GM08714 (cell line): Measurements from ENCODE around the gene HOXB1.

ENCODE experiments used
- H3K4me3 ChIP-seq: fragments of 200-500 bp; sonication (Bioruptor generic); 2 replicates; pipeline ENCODE4 v1.5.1; 2014; ENCODE audit warnings: mild to moderate bottlenecking, low read length, inconsistent platforms
- ZNF274 ChIP-seq: IDR thresholded peaks from 2 replicates; pipeline ENCODE4 v1.6.1; 2012; ENCODE audit warnings: mild to moderate bottlenecking, low read depth, low read length

HOXB1 gene

DNA sequence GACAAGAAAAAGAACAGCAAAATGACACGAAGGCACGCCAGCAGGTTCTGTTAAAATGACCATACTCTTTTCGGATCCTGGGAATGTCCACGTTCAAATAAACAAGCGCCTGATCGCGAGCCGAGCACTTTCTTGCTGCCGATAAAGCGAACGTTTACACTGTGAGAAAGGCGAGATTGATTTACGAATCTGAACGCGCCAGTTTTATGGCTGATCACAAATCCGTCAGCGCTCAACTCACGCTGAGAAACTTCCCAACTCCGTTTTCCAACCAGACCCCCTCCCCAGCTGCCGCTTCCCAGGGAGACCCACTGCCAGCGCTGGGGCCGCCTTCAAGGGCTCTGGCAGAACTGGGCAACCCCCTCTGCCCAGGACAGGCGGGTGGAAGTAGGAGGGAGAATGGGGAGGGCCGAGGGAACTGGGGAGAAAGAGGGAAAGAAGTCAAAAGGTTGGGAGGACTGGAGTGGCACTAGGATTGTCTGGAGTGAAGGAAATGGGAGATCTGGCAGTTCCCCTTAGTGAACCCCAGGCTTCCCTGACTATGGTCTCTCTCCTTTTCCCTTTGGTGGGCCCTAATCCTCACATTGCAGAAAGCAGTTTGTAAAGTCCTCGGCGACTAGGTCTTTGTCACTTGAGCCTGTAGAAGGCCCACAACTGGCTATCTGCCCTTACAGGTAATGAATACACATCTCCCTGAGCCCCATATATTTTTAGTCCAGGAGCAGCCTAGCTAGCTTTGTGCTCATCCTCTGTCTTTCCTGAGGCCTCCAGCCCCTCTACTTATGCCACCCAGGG is 40.4 kb upstream of the HOXB1 start:
- no peak for TF ChIP-seq ZNF274
- no peak overlapping the region for H3K4me3 ChIP-seq

DNA sequence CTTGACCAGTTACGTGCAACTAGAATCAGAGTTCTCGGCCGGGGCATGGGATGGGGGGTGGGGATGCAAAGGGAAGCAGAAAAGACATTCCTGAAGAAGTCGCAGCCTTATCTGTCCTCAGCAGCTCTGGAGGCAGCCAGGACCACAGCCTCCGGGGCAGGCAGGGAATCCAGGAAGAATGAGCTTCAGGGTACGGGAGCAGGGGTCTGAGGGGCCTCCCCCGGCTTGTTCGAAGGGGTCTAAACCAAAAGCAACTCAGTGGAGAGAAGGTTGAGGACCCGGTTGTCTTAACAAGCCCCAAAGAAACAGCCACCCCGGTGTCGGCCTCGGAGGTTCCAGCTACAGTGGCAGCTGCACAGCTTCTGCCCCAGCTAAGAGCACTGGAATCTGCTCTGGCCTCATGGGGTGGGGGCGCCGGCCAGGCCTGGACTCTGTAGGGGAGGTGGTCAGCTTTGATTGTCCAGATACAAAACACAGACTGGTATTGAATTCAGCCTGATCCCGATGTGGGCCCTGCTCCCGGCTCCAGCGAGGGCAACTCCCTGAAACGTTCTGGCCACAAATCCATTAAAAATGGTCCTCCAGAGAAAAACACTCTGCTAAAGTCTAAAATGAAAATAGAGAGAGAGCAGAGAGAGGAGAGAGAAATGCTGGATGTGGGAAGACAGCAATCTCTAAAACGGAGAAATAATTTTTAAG is 39.7 kb upstream of the HOXB1 start:
- no peak for TF ChIP-seq ZNF274
- H3K4me3 ChIP-seq = no peak overlapping the region

DNA sequence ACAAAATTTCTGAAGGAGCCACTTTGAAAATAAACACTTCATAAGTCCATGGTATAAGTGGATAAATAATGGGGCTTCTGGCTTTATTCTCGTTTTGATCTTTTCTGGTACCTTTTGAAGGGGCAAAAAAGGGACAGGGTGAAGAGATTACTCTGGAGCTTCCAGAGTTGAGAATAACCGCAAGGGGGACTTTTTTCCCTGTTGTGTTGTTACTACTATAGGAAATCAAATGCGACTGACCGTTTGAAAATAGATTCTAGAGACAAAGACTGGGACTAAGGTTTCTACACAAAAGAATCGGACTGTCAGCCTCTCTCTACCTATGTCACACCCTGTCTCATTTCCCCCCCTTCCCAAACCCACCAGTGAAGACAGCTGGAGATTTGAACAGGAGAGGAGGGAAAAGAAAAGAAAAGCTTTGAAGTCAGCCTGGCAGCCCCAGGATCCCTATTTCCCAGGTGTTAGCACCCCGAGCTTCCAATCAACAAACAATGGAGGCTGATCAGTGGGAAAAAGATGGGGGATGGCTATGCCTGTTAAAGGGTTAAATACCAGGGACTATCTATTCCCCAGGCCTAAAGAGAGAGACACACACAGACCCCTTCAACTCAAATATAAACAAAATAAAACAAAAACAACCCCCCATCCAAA is 39.0 kb upstream of the HOXB1 start:
- no peak overlapping the region for H3K4me3 ChIP-seq
- TF ChIP-seq ZNF274 = no peak

DNA sequence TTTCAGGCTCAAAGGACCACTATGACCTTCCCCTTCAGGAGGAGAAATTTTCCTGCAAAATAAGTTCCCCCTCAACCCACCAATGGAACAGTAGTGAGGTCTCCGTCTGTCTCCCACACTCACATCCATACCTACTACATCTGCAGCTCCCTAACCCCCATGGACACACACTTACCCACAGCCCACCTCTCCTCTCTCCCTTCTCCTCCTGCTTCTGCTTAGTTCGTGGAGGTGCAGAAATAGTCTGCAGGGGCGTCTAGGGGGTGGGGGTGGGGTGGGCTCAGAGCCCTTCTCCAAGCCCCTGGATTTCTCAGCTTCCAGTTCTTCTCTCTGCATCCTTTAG is 38.4 kb upstream of the HOXB1 start:
- no peak for TF ChIP-seq ZNF274
- no peak overlapping the region for H3K4me3 ChIP-seq

DNA sequence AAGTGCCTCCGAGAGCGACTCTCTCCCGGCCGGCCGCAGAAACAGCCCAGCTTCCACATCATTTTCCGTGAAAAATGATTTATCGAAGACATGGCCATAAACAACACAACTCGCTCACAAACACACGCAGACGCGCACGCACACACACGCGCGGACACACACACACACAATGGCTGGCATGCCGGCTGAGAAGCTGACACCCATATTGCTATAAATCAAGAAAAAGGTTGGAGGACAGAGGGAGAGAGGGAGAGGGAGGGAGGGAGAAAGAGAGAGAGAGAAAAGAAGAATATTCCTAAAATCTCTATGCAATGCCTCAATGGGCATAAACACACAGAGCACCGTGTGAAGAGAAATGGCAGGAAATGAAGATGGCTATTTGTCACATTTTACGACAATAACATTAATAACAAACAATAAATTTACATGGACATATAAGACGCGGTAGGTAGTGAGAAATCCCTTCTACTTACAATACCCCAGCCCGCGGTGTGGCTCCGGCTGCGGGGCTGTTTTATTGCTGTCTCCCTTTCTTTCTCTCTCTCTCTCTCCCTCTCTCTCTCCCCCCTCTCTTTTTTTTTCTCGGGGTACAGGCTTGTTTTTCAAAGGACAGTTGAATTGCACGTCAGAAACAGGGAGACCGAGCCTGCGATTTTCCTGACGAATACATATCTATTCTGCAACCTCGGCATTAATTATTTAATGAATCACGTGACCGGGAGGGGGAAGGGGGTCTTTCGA is 37.9 kb upstream of the HOXB1 start:
- TF ChIP-seq ZNF274 = no peak
- H3K4me3 ChIP-seq = no peak overlapping the region

DNA sequence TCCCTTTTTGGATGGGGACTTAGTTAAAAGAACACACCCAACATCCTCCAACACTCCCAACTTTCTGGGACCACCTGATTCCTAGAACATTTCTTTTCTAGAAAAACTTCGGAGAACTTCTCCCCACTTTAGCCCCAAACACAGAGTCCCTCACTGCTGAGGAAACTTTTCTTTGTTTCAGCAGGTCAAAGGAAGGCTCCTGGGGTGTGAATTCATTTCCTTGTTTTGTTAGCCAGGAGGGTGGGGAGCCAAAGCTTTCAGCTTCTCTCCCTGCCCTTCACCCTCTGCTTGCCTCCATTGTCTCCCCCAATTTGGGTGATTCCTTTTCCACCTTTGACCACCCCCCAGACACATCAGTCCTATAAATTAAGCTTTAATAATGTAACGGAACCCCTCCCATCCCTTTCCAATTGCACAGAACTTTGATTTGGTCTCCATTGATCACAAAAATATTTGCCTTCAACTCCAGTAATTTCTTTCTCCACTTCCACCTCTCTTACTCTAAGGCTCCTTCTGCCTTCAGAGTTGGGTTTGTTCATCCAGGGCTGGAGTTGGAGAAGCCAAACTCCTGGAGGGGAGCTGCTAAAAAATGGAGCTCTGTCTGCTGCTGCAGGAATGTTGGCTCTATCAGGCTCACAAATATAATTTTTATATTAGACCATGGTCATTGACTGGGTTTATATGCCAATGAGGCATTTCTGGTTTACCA is 37.0 kb upstream of the HOXB1 start:
- no peak for TF ChIP-seq ZNF274
- no peak overlapping the region for H3K4me3 ChIP-seq

DNA sequence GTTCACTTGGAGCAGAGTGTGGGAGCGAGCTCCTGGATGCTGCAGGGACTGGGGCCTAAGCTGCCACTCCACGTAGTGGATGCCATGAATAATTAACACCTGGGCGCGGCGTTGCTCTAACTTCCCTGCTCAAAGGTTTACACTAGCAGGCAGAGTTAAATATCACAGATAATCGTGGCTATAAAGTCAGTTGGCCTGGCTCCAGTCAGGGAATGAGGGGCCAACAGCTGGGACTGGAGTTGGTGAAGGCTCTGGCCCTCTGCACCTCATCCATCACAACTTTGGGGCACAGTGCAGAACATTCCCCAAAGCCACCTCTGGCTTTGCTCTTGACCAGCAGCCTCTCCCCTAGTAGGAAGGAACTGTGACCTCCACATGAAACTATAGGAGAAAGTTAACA is 36.4 kb upstream of the HOXB1 start:
- no peak overlapping the region for H3K4me3 ChIP-seq
- TF ChIP-seq ZNF274 = no peak

DNA sequence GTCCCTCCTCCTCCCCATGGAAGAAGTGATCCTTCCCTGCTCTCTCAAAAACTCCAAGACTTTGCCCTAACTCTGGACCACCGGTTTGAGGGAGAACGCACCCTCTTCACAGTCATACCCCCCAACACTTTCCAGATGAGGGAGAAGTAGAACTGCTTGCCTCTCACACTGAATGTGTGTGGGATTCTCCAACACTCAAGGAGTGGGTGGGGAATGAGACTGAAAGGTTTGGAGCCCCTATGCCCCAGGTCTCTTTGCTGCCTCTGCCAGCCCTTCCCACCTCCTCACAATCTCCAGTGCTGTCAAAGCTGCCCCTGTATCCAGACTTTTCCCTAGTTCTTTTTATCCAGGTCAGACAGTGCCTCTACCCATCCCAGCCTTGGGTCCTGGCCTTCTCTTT is 35.9 kb upstream of the HOXB1 start:
- no peak for TF ChIP-seq ZNF274

DNA sequence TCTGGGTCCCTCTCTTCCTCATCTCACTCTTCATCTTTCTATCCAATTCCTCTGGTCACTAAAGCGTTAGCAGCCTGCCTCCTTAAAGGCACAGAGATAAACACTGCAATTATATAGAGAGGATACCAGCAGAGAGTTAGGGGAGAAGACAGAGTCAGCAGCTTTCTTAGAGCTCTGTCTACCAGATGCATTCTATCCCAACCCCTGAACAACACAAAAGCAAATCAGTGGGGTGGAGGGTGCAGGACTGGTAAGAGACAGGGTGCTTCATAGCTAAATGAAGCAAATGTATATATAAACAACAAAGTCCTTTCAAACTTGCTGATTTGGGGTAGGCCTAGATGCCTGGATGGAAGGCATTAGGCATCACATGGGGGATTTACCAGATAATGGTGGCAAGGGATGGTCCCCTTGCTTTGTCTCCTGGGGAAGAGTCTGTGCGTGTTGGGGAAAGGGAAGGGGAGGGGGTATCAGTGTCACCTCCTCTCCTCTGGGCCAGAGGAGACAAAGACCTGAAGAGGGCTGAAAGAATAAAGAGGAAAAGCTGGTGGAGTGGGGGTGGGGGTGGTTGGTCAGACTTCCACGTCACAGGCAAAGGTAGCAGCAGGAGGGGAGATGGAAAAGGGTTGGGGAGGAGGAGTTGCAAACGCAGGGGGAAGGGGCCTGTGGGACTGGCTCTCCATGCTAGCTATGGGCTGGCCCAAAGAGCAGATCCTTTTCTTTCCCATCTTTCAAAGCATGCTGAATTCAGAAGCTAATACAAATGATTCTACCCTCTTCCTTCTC is 35.3 kb upstream of the HOXB1 start:
- TF ChIP-seq ZNF274 = no peak

More for the DNA sequence above, 35.9 kb upstream of the HOXB1 start:
- no peak overlapping the region for H3K4me3 ChIP-seq

DNA sequence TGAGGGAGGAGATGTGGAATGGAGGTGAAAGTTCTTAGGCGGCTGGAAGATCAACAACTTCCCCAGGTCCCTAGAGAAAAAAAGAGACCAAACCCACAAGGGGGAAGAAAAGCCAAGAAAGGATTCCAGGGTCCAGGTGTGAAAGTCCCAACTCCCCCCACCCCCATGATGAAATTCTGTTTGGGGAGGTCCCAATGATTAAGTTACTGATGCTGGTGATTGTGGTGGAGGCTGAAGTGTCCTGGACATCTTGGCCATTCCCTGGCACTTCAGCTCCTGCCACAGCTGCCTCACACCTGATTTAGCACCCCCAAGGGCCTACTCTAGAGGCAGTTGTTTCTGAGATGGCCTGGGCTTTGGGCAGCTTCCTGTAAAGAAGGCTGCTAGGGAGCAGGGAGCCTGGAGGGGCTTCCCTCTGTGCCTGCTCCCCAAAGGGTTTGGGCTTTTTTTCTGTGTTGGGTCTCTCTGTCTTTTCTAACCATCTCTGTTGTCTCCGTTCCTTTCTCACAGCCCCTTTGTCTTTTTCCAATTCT is 34.3 kb upstream of the HOXB1 start:
- H3K4me3 ChIP-seq = no peak overlapping the region
- TF ChIP-seq ZNF274 = no peak

More for the DNA sequence above, 35.3 kb upstream of the HOXB1 start:
- H3K4me3 ChIP-seq = no peak overlapping the region

DNA sequence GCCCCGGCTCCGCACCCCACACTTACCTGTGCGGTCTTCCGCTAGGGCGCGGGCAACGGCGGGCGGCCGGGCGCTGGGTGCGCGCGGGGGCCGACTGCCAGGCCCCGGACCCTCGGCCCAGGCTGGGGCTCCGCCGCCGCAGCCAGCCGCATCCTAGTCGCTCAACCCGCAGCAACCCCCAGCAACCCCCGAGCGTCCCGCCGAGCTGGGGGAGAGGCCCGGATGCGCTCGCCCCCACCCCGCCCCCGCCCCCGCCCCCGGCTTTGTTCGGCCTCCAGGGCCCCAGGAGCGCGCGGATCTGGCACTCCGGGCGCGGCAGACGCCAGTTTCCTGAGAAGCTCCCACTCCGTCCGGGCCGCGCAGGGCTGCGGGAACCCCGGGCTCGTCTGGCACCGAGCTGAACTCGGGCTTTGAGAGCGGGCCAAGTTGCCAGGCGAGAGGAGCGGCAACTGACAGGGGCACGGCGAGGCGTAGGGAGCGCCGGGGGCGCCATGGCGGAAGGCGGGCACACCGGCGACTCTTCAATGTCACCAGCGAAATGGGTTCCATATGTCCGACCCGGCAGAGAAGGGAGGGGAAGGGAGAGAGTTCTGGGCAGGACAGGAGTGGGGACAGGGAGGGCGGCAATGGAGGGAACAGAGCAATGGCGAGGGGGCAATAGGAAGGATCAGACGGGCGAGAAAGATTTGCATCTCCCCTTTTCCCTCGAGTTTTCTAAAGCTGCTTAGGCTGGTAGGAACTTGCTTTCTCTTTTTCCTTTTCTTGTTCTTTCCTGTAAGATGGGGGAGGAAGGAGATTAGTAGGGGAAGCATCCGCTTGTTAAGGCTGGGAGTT is 33.6 kb upstream of the HOXB1 start:
- no peak overlapping the region for H3K4me3 ChIP-seq
- no peak for TF ChIP-seq ZNF274

DNA sequence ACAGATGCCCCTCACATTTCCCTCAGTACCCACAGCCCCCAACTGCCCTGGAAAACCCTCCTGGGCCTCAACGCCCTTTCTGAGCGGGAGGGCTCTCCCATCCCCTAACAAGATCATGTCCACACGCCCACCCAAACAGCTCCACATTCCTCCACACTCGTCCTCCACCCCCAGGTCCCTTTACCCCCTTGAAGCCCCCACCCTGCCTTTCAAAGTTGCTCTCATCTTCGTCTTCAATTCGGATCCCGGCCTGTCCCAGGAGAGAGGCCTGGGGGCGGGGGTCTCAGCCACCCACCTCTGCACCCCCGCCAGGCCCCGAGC is 33.0 kb upstream of the HOXB1 start:
- no peak overlapping the region for H3K4me3 ChIP-seq
- TF ChIP-seq ZNF274 = no peak
